K562 (cell line): ENCODE data around the gene PIM3. TPM values are rescaled to one million over a fixed set of nuclear protein-coding genes. Genes with fewer than 3 reads are reported as not detected.

ENCODE experiments used
- ATAC-seq: fragments of 200-7000 bp; cut with Tn5 transposase; 3 replicates; pipeline ENCODE4 v1.9.1; 2020; ENCODE audit warnings: moderate library complexity
- BruUV-seq: library from RNA; stranded (reverse); fragments of 400-500 nt; replicated peaks from 2 replicates; lab custom pipeline; 2021; lab: Mats Ljungman, UMichigan
- CTCF ChIA-PET: fragments of 300-600 bp; formaldehyde crosslinking; extraction: SDS; loops from one replicate; lab custom pipeline; 2021; ENCODE audit warnings: low intra/inter-chr PET ratio; lab: Yijun Ruan, JAX
- POLR2A ChIA-PET: fragments of 300-600, 350-650 bp; sonication (Branson Sonifier 250); formaldehyde crosslinking; extraction: SDS; loops from one replicate; lab custom pipeline; 2021; ENCODE audit warnings: antibody characterized with exemption, inconsistent platforms; lab: Yijun Ruan, JAX
- DNase-seq, 4 experiments: peaks; one replicate each; pipeline versions ENCODE4 v3.0.0 to v3.0.0-alpha.2; 2011 to 2018; ENCODE audit warnings: low spot score in 3 of 4, mixed read lengths in 3 of 4; ENCODE audit errors: extremely low read depth in 1 of 4
- FAIRE-seq: peaks from 2 replicates; lab custom pipeline; 2011; peaks lifted over from hg19 to GRCh38; lab: Jason Lieb, UNC
- H2AFZ ChIP-seq: 2 replicates; pipeline ENCODE4 v1.6.0; 2011; ENCODE audit warnings: low read depth, low read length, control low read depth, inconsistent platforms
- H3K27ac ChIP-seq: fragments of 200-600 bp; 3 replicates; pipeline ENCODE4 v1.8.0; 2011; ENCODE audit warnings: low read depth, mild to moderate bottlenecking, control low read depth, inconsistent platforms, low read length, moderate library complexity, mixed read lengths; ENCODE audit errors: extremely low read depth
- H3K27me3 ChIP-seq, 2 experiments: fragments of 300-600 bp in 1 of 2; 2 replicates in 1 of 2; 3 replicates in 1 of 2; pipeline versions ENCODE4 v1.6.0 to v1.8.0; 2011; ENCODE audit warnings: inconsistent platforms in 2 of 2, low read length in 2 of 2, mild to moderate bottlenecking in 1 of 2, mixed read lengths in 1 of 2, moderate library complexity in 1 of 2; ENCODE audit not compliant: control insufficient read depth in 2 of 2, insufficient read depth in 2 of 2
- H3K36me3 ChIP-seq: fragments of 300-600 bp; 3 replicates; pipeline ENCODE4 v1.8.0; 2011; ENCODE audit warnings: mild to moderate bottlenecking, low read length, inconsistent platforms; ENCODE audit not compliant: control insufficient read depth, insufficient read depth
- H3K4me1 ChIP-seq, 2 experiments: fragments of 200-600 bp in 1 of 2; replicated peaks in 1 of 2; 2 replicates in 1 of 2; 3 replicates in 1 of 2; pipeline versions ENCODE4 v1.5.1 to v1.8.0; 2011; ENCODE audit warnings: inconsistent platforms in 2 of 2, low read length in 2 of 2, mild to moderate bottlenecking in 1 of 2, mixed read lengths in 1 of 2, moderate library complexity in 1 of 2; ENCODE audit not compliant: control insufficient read depth in 2 of 2, insufficient read depth in 2 of 2
- H3K4me2 ChIP-seq: 2 replicates; pipeline ENCODE4 v1.6.1; 2011; ENCODE audit warnings: low read length, control low read depth, inconsistent platforms, mixed read lengths; ENCODE audit not compliant: insufficient read depth
- H3K4me3 ChIP-seq: fragments of 200-600 bp; sonication (generic), shearing (Covaris generic); 2 replicates; pipeline ENCODE4 v1.5.1; 2016; ENCODE audit warnings: control low read depth, inconsistent platforms
- H3K79me2 ChIP-seq: fragments of 200-600 bp; 3 replicates; pipeline ENCODE4 v1.8.0; 2011; ENCODE audit warnings: low read length, inconsistent platforms; ENCODE audit not compliant: control insufficient read depth, insufficient read depth
- H3K9ac ChIP-seq, 2 experiments: 2 replicates each; pipeline versions ENCODE4 v1.6.0 to v1.6.1; 2011; ENCODE audit warnings: low read depth in 2 of 2, low read length in 2 of 2, control low read depth in 1 of 2, inconsistent platforms in 1 of 2, mild to moderate bottlenecking in 1 of 2, mixed read lengths in 1 of 2; ENCODE audit not compliant: insufficient read depth in 1 of 2
- H3K9me1 ChIP-seq: one replicate; pipeline ENCODE4 v1.6.0; 2011; ENCODE audit warnings: inconsistent platforms, mild to moderate bottlenecking, low read length, moderate library complexity; ENCODE audit not compliant: control insufficient read depth, insufficient read depth
- H3K9me3 ChIP-seq: replicated peaks from 2 replicates; pipeline ENCODE4 v1.5.1; 2011; ENCODE audit warnings: low read depth, low read length, inconsistent platforms; ENCODE audit not compliant: control insufficient read depth, insufficient read depth
- H4K20me1 ChIP-seq: replicated peaks from 2 replicates; pipeline ENCODE4 v1.6.1; 2011; ENCODE audit warnings: low read length, inconsistent platforms, mixed read lengths; ENCODE audit not compliant: control insufficient read depth, insufficient read depth
- ARID2 ChIP-seq: fragments of 450-650 bp; IDR thresholded peaks from 2 replicates; pipeline ENCODE4 v1.6.1; 2017; ENCODE audit warnings: antibody characterized with exemption, mild to moderate bottlenecking
- CBX8 ChIP-seq: fragments of 200-600 bp; sonication (generic); IDR thresholded peaks from 2 replicates; pipeline ENCODE4 v1.6.1; 2012; ENCODE audit warnings: borderline replicate concordance, mixed run types, low read depth, mild to moderate bottlenecking, moderate library complexity, mixed read lengths, low read length, control low read depth, inconsistent platforms; ENCODE audit not compliant: poor library complexity, severe bottlenecking; ENCODE audit errors: extremely low read depth
- HCFC1 ChIP-seq: IDR thresholded peaks from 2 replicates; pipeline ENCODE4 v1.6.1; 2012; ENCODE audit warnings: low read depth, low read length, improper control_type of control experiment
- HDAC3 ChIP-seq: fragments of 450-650 bp; IDR thresholded peaks from 2 replicates; pipeline ENCODE4 v1.6.1; 2018; ENCODE audit warnings: borderline replicate concordance, mild to moderate bottlenecking, moderate library complexity; ENCODE audit not compliant: partially characterized antibody
- MAFF ChIP-seq: IDR thresholded peaks from 2 replicates; pipeline ENCODE4 v1.6.1; 2012; ENCODE audit warnings: low read length, improper control_type of control experiment
- PHB2 ChIP-seq: fragments of 450-650 bp; IDR thresholded peaks from 2 replicates; pipeline ENCODE4 v1.6.1; 2017; ENCODE audit warnings: low read depth
- PYGO2 ChIP-seq: fragments of 450-650 bp; IDR thresholded peaks from 2 replicates; pipeline ENCODE4 v1.6.1; 2016; ENCODE audit warnings: mild to moderate bottlenecking, missing genetic modification characterization, moderate library complexity, missing compliant biosample characterization
- SAFB2 ChIP-seq: fragments of 200-400 bp; formaldehyde crosslinking; IDR thresholded peaks from 2 replicates; pipeline ENCODE4 v1.6.1; 2018; ENCODE audit warnings: borderline replicate concordance, low read length, low read depth, moderate library complexity; ENCODE audit not compliant: severe bottlenecking
- SRSF9 ChIP-seq: fragments of 200-400 bp; formaldehyde crosslinking; IDR thresholded peaks from 2 replicates; pipeline ENCODE4 v1.6.1; 2017; ENCODE audit warnings: low read depth, low read length, borderline replicate concordance
- ZBTB7A ChIP-seq: IDR thresholded peaks from 2 replicates; pipeline ENCODE4 v1.6.1; 2011; ENCODE audit warnings: low read depth, mild to moderate bottlenecking, low read length, moderate library complexity, borderline replicate concordance; ENCODE audit not compliant: control insufficient read depth
- ZNF232 ChIP-seq: sonication (generic); formaldehyde crosslinking; IDR thresholded peaks from 2 replicates; pipeline ENCODE4 v1.8.0; 2022; ENCODE audit warnings: mild to moderate bottlenecking, missing genetic modification reagents
- ZNF324 ChIP-seq: fragments of 250-450 bp; sonication (Bioruptor Pico); IDR thresholded peaks from 2 replicates; pipeline ENCODE4 v1.4.0; 2020; ENCODE audit warnings: mild to moderate bottlenecking
- ZNF354B ChIP-seq: fragments of 250-450 bp; sonication (Bioruptor Pico); IDR thresholded peaks from 2 replicates; pipeline ENCODE4 v1.4.0; 2020
- WGBS: fragments of 100-300 bp; shearing (Covaris generic); methylation state at CpG from one replicate; pipeline ENCODE4 v1.1.6; 2016; ENCODE audit warnings: low coverage, mixed read lengths; ENCODE audit not compliant: insufficient coverage; ENCODE audit errors: missing lambda C conversion rate; 5-methylcytosine and 5-hydroxymethylcytosine counted together
- in situ Hi-C: fragments of 300-500 bp; cut with MboI; formaldehyde crosslinking; loops from 4 replicates; pipeline ENCODE4 v1.15.0; 2018; ENCODE audit warnings: inconsistent platforms, mixed read lengths
- intact Hi-C: fragments of 100-400 bp; cut with micrococcal nuclease; formaldehyde crosslinking; loops from 2 replicates; pipeline ENCODE4 v1.14.2; 2022
- polyA plus RNA-seq, 8 experiments: library from polyadenylated mRNA; depleted of rRNA in 4 of 8; stranded (reverse) in 5 of 8; unstranded in 3 of 8; fragments of >200 nt; fragmentation: Nextera tagmentation in 2 of 8; fragmentation: Illumina TruSeq in 1 of 8; extraction: Ambion mirVana in 2 of 8; extraction: Trizol in 1 of 8; gene quantifications; 2 replicates each; pipeline versions ENCODE4 v1.2.1 to v1.2.3, GENCODE V29; 2011 to 2014; ENCODE audit warnings: inconsistent platforms in 1 of 8, missing spikeins in 1 of 8
- total RNA-seq, 7 experiments: library from RNA; depleted of rRNA in 6 of 7; stranded (reverse); fragments of >200 nt in 6 of 7; fragmentation: Illumina TruSeq in 2 of 7; extraction: Trizol in 2 of 7; gene quantifications; 2 replicates each; pipeline versions ENCODE4 v1.2.1 to v1.2.3, GENCODE V29; 2011 to 2021; ENCODE audit warnings: low replicate concordance in 1 of 7
- TF ChIP-seq, protein P1 (sequence below), 2 experiments: IDR thresholded peaks; 2 replicates each; pipeline ENCODE4 v1.6.1; 2011; ENCODE audit warnings: borderline replicate concordance in 1 of 2, control low read depth in 1 of 2, low read depth in 1 of 2, low read length in 1 of 2, mild to moderate bottlenecking in 1 of 2, mixed read lengths in 1 of 2, moderate library complexity in 1 of 2; ENCODE audit not compliant: insufficient read depth in 1 of 2, insufficient read length in 1 of 2, poor library complexity in 1 of 2, severe bottlenecking in 1 of 2; ENCODE audit errors: extremely low read depth in 1 of 2
- TF ChIP-seq, protein P2 (sequence below): fragments of 250-450 bp; sonication (Bioruptor Pico); IDR thresholded peaks from 2 replicates; pipeline ENCODE4 v1.6.1; 2021; ENCODE audit warnings: mild to moderate bottlenecking
- TF ChIP-seq, protein P3 (sequence below), 2 experiments: fragments of 450-650 bp in 1 of 2; sonication (generic) in 1 of 2; formaldehyde crosslinking in 1 of 2; IDR thresholded peaks in 1 of 2; conservative IDR thresholded peaks in 1 of 2; 2 replicates each; pipeline versions ENCODE4 v1.6.1 to v1.8.1; 2016 to 2023; ENCODE audit warnings: mild to moderate bottlenecking in 2 of 2, moderate library complexity in 2 of 2, inconsistent platforms in 1 of 2, missing genetic modification reagents in 1 of 2
- TF ChIP-seq, protein P4 (sequence below): fragments of 450-650 bp; IDR thresholded peaks from 2 replicates; pipeline ENCODE4 v1.6.1; 2018; ENCODE audit warnings: mild to moderate bottlenecking, low read depth; ENCODE audit not compliant: partially characterized antibody

Gene PIM3
- total and polyA plus RNA-seq, 9 of the 15 experiments (the other 6 are each of a cell fraction or from before 2014, with no cell fraction given), result 0.24 to 40.5 (median 5.3) TPM

DNA sequence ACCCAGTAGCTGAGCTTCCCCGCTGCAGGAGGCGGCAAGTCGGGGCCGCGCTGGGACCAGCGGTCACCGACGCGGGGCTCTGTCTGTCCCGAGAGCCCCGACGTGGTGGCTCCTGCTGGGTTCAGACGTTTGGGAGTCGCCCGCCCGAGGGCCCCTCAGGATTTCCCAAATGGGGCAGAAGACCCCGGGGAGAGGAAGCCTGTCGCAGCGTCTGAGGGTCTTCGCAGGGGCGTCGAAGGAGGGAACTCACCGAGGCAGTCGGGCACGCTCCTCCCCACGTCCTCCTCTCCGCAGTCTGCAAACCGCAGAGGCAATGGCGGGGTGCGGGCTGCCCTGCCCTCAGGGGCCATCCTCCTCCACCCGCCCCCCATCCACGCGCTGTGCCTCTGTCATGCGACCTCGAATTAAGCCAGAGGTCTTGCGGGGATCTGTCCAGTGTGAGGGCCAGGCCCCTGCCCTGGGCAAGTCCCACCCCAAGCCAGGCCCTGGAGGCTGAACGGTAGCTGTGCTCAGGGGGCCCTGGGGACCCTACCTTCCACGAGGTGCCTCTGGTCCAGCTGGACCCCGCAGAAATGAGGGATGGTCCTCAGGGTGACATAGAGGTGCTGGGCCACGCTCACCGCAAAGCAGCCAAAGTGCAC lies 39.5 kb downstream of the PIM3 start:
- BruUV-seq, result no TSS peak
- no peak for FAIRE-seq
- Histone ChIP-seq H3K9ac (peak overlapping the region in 1 of 2 experiments; percentile 87; a peak in 2 of 4 replicates), H3K36me3 (no peaks in the 10 kb centered on the region), H3K27me3 (no peaks in the 10 kb centered on the region), H3K4me2 (peak overlapping the region; percentile 52), H3K27ac (no peak overlapping the region), H4K20me1 (no peaks in the 10 kb centered on the region), H3K9me3 (no peaks in the 10 kb centered on the region), H2AFZ (peak overlapping the region; percentile 83), H3K4me3 (peak overlapping the region; percentile 43), H3K9me1 (no peaks in the 10 kb centered on the region), H3K79me2 (no peaks in the 10 kb centered on the region), H3K4me1 (peaks cover 0 to 65% of the 10 kb centered on the region in 2 experiments; a peak in 3 of 5 replicates)
- peak; percentile 72 for ATAC-seq
- no peak for DNase-seq
- WGBS, result 8% methylated on average over 20 of the region's 41 CpGs
- in situ Hi-C loops (no loop called here), intact Hi-C loops (no loop called here)
- CTCF ChIA-PET, result no interaction called here
- POLR2A ChIA-PET, result interaction anchor here (0.5 to 1.2 kb wide), 4 partner anchors 69 to 341 kb away, joined by 3 to 4 read pairs (median 3); no protein-coding TSS in a partner anchor
- TF ChIP-seq SAFB2 (no peak), ZNF232 (no peak), HCFC1 (no peak), PHB2 (no peak), HDAC3 (no peak), ZNF354B (CRISPR knock-in tag) (no peak), MAFF (no peak), ARID2 (no peak), ZBTB7A (peak; percentile 42; the same call in 1 of the 2 replicates), SRSF9 (no peak), ZNF324 (CRISPR knock-in tag) (no peak), PYGO2 (tag) (no peak), CBX8 (no peak)
- TF ChIP-seq, protein P1, sequence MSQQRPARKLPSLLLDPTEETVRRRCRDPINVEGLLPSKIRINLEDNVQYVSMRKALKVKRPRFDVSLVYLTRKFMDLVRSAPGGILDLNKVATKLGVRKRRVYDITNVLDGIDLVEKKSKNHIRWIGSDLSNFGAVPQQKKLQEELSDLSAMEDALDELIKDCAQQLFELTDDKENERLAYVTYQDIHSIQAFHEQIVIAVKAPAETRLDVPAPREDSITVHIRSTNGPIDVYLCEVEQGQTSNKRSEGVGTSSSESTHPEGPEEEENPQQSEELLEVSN (IDR thresholded peaks at IDR 0.05; ENCODE audit: borderline replicate concordance in 1 of 2, extremely low read depth in 1 of 2, insufficient read depth in 1 of 2, insufficient read length in 1 of 2, low read depth in 1 of 2, low read length in 1 of 2, poor library complexity in 1 of 2, severe bottlenecking in 1 of 2), result peak; percentile 49 to 50
- TF ChIP-seq, protein P2, sequence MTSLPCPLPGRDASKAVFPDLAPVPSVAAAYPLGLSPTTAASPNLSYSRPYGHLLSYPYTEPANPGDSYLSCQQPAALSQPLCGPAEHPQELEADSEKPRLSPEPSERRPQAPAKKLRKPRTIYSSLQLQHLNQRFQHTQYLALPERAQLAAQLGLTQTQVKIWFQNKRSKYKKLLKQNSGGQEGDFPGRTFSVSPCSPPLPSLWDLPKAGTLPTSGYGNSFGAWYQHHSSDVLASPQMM (CRISPR knock-in tag), result no peak
- TF ChIP-seq, protein P3, sequence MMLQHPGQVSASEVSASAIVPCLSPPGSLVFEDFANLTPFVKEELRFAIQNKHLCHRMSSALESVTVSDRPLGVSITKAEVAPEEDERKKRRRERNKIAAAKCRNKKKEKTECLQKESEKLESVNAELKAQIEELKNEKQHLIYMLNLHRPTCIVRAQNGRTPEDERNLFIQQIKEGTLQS (IDR thresholded peaks at IDR 0.05), result no peak
- TF ChIP-seq, protein P3 (CRISPR knock-in tag; conservative IDR thresholded peaks at IDR 0.05), result no peak
- TF ChIP-seq, protein P4, sequence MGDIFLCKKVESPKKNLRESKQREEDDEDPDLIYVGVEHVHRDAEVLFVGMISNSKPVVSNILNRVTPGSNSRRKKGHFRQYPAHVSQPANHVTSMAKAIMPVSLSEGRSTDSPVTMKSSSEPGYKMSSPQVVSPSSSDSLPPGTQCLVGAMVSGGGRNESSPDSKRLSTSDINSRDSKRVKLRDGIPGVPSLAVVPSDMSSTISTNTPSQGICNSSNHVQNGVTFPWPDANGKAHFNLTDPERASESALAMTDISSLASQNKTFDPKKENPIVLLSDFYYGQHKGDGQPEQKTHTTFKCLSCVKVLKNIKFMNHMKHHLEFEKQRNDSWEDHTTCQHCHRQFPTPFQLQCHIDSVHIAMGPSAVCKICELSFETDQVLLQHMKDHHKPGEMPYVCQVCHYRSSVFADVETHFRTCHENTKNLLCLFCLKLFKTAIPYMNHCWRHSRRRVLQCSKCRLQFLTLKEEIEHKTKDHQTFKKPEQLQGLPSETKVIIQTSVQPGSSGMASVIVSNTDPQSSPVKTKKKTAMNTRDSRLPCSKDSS, result no peak
